Measurements from ENCODE around the gene MESD.

Gene MESD

GRCh38 chr15:80904998-80905397 is 84.6 kb downstream of the MESD start:
- DNase-seq (ENCODE audit: low read depth), result no peak

- DNase-seq (ENCODE audit: low read depth), result no peak
Measured at GRCh38 chr15:80902298-80902801, 87.3 kb downstream of the MESD start.

- DNase-seq (ENCODE audit: low read depth), result no peak
Measured at GRCh38 chr15:80898040-80898439, 91.6 kb downstream of the MESD start.

All from fibroblast of gingiva (primary cell).